A204.1 (cell line): ENCODE data around the gene AGXT.

Source experiments
- FAIRE-seq: peaks from 2 replicates; lab custom pipeline; 2012; peaks lifted over from hg19 to GRCh38; lab: Jason Lieb, UNC

Gene AGXT

GRCh38 chr2:240916571-240917008, 48.0 kb downstream of the AGXT start:
- FAIRE-seq: no peak

- no peak for FAIRE-seq
Observed at GRCh38 chr2:240917009-240917683, 48.5 kb downstream of the AGXT start.

DNA sequence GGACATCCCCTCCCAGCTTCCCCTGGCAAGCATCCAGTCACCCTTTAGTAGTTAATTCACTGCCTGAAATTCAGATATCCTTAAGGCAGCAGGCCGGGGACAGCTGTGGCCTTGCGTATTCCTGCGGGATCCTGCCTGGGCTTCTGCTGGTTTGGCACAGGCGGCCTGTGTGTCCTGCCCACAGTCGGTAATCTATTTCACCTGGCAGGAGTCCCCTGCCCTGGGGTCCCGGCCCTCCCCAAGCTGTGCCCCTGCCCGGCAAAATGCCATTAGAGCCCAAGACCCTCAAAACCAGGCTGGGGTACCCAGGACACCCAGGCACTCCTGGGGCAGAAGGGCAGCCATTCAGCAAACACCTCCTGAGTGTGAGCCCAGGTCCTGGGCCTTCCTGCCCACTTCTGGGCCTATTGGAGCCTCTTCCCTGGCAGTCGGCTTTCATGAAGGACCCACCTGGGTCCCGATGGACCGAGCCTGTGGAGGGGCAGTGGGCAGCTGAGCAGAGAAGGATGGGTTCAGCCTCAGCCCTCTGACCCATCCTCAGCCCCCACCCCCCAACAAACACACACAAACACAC, 49.1 kb downstream of the AGXT start:
- FAIRE-seq: no peak

DNA sequence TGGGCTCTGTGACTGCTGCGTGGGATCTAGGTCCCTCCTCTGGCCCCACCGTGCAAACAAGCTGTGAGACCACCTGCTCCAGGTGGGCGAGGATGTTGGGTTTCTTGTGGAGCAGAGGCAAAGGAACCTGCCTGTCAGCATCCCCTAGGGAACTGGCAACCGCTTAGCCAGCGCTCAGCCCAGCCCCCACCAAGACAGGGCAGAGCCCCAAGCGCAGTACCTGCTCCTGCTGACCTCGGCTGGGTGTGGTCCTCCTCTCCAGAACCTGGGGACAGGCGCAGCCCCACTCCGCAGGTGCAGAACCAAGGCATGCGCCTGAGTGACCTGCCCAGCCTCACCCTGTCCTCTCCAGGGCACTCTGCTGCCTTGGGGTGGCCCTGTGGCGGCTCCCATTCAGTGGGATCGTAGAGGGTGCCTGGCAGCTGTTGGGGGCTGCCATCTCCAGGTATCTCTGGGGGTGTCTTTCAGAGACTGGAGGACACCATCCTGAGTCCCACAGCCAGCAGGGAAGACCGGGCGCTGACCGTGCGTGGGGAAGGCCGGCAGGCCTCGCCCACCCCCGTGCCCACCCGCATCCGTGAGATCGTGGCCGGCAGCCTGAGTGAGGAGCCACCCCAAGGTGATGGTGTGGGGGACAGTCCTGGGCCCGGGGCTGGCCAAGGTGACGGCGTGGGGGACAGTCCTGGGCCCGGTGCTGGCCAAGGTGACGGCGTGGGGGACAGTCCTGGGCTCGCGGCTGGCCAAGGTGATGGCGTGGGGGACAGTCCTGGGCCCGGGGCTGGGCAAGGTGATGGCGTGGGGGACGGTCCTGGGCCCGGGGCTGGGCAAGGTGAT, 49.9 kb downstream of the AGXT start:
- no peak for FAIRE-seq

DNA sequence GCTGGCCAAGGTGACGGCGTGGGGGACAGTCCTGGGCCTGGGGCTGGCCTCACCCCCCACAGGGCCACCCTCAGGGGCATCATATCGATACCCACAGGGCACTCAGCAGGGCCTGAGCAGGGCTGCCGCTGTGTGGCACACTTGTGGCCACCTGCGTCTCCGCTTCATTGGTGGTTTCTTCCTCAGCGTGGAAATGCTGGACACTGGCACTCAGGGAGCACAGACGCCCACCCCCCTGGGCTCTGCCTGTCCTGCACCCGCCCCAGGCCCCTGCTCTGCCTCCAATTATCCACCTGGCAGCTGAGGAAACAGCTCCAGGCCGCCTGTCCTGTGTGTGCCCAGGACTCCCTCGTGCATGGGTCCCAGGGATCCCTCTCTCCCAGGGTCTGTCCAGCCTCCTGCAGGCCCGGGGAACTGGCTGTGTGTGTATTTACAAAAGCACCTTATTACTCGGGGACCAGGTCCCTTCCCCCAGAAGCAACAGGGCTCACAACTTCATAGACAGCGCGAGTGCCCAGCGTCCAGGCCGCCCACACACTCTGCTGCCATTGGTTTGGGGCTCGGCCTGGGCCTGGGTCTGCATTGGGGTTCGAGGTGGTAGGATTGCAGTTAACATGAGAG, 50.6 kb downstream of the AGXT start:
- FAIRE-seq: no peak

DNA sequence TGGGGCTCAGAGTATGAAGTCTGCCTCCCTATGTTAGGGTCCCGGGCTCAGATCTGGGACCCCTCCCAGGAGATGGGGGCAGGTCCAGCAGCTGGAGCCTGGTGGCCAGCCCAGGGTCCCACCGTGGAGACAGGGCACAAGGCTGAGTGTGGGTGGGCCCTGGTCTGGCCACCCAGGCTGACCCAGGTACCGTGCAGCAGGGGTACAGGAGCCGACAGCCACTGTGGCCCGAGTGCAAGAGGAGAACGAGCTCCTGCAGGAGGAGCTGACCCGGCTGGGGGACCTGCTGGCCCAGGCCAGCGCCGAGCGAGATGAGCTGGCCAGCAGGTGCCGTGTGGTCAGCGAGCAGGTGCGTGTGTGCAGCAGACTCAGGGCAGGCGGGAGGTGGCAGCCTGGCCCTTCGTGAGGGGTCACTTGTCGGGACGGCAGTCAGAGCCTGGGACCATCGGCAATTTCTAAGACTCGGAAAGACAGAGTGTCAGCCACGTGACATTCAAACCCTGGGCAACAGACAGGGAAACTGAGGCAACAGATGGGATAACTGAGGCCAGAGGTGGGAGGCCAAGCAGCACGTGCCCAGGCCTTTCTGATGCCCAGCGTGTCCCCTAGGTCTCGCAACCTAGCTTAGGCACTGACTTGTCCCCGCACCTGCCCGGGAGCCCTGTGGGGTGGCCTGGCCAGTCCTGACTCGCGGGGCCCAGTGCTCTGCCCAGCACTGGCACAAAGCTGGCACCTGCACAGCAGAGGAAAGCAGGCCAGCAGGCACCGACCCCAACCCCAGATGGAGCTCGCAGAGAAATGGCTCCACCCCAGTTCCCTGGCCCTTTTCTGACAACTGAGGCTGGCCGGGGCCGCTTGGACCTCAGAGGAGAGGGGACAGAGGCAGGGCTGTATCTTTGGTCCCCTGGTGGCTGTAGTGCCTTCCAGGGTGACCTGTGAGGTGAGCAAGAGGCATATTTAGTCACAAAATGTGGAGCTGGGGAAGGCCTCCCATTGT, 51.5 kb downstream of the AGXT start:
- FAIRE-seq: no peak

DNA sequence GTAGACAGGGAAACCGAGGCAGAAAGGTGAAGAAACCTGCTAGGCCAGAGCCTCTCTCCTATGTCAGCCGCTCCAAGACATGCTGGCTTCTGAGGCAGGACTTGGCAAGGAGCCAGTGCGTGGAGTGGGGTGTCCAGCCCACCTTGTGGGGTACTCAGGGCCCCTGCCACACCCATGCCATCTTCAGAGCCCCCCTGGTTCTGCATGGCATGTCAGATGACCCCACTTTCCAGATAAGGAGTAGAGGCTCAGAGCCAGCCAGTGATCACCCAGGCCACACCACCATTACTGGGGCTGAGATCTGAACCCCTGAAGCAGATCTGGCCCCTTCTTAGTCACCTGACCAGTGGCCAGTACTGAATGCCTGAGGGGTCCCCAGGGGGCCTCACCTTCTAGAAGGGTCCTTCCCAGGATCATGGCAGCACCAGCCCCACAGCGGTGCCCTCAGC, 52.2 kb downstream of the AGXT start:
- FAIRE-seq: no peak

DNA sequence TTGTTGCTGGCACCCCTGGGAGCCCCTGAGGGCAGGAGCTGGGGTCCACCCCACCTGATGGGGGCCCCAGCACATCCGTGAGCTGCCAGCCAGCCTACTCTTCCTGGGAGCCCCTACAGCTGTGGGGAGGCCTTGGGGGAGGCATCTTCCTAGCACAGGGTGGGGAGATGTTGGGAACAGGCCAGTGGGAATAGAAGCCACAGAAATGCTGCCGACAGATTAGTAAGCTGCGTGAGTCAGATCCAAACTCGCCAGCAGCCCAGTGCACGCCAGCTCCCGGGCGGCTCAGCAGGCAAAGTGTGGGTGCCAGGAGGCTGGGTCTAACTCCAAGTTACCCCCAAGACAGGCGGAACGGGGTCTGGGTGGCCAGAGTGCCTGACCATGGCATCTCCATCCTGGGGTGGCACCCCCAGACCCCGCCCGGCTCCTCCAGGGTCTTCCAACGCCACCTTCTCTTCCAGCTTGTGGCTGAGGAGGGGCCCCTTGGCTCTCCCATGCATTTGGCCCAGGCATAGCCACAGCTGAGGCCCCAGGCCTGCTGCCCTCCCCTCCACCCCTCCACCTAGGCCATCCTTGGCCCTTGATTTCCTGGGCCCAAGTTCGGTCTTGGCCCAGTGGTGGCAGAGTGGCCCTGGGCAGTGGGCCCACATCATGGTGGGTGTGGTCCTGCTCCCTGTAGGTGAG, 52.8 kb downstream of the AGXT start:
- FAIRE-seq: no peak

GRCh38 chr2:240921995-240922244, 53.3 kb downstream of the AGXT start:
- FAIRE-seq: no peak

DNA sequence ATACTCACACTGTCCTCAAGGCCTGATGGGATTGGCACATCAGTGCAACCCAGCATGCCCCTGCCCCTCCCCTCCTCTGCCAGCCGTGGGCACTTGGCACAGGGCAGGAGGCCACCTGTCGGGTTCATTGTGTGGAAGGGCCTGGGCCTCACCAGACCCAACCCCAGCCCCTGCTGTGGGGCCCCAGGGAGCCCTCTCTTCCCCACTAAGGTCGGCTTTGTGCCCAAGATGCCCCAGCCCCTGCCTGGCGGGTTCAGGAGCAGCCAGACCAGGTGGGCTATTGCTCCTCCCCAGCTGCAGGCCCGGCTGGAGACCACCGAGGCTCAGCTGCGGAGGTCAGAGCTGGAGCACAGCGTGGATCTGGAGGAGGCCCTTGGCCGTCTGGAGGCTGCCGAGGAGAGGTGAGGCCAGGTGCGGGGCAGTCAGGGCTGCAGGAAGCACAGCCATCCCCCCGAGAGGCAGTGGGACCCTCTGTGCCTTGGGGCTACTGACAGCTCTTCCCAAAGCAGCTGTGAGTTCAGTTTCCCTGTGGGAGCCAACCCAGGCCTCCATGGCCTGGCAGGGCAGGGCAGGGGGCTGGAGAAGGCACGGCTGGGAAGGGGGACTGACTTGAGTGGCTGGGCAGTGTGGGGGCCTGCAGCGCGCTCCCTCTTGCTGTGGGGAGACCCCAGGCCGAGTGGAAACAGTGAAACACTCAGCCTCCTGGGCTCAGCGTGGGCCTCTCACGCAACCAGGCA, 53.8 kb downstream of the AGXT start:
- no peak for FAIRE-seq

DNA sequence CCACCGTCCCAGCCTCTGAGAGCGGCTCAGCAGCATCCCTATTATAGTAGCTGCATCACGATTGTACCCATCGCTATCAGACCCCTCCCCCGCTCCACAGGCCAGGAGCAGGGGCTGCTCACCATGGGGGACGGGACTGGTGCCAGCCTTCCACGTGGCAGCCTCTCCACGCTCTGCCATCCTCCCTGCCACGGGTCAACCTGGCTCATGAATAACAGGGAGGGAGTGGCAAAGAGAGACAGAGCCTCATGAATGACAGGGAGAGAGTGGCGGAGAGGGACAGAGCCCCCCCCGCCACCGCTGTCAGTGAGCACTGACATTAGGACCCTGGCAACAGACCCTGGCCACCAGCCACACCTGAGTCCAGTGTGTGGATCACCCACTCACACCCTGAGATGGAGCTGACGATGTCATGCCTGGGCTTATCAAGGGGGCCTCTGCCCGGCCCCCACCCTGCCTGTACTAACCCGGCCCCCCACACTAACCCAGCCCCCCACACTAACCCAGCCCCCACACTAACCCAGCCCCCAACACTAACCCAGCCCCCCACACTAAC, 54.4 kb downstream of the AGXT start:
- FAIRE-seq: no peak

DNA sequence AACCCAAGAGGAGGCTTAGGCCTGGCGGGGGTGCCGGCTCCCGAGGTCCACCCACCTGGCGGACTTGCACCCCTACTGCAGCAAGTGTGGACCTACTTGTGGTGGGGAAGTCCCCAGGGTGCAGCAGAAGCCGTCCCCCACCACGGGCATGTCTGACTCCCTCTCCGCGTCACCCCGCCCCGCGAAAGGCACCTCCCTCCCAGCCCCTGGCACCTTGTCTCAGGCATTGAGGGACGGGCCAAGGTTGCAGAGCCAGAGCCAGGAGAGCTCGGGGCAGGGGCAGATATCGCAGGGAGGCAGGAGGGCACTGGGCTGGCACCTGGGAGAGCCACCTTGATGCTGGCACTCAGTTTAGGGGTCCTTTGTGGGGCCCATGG, 56.6 kb downstream of the AGXT start:
- FAIRE-seq: no peak

DNA sequence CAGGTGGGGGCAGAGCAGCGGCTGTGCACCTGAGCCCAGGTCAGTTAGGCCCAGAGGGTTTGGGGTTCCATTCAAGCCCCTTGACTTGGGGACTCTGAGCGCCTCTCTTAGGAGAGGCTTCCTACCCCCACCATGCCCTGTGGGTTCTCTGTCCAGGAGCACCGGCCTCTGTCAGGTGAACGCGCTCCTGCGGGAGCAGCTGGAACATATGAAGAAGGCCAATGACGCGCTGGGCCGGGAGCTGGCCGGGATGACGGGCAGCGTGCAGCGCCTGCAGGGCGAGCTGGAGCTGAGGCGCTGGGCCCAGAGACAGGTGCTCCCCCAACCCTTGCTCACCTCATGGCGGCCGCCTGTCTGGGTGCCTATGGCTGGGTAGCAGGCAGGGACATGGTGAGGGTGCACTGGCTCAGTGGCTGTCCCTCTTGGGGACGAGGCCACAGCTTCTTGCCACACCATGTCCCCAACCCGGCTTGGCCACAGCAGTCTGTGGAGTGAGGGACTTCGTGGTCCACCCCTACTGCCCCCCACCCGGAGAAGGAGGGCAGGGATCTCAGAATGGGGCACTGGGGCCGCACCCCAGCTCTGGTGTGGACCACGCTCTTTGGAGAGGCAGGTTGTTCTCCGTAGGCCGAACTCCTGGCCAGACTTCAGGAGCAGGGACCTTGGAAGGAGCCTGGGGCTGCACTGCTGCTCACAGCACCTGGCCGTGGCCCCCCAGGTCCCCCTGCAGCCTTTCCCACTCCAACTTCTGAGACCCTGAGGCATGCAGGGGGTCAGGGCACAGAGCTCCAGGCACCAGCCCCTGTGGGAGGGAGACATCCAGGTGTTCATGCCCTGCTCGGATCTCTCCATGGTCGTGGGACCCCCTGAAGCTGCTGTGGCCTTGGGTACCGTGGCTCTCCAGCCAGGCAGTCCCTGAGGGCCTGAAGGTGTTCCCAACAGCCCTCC, 57.2 kb downstream of the AGXT start:
- no peak for FAIRE-seq

DNA sequence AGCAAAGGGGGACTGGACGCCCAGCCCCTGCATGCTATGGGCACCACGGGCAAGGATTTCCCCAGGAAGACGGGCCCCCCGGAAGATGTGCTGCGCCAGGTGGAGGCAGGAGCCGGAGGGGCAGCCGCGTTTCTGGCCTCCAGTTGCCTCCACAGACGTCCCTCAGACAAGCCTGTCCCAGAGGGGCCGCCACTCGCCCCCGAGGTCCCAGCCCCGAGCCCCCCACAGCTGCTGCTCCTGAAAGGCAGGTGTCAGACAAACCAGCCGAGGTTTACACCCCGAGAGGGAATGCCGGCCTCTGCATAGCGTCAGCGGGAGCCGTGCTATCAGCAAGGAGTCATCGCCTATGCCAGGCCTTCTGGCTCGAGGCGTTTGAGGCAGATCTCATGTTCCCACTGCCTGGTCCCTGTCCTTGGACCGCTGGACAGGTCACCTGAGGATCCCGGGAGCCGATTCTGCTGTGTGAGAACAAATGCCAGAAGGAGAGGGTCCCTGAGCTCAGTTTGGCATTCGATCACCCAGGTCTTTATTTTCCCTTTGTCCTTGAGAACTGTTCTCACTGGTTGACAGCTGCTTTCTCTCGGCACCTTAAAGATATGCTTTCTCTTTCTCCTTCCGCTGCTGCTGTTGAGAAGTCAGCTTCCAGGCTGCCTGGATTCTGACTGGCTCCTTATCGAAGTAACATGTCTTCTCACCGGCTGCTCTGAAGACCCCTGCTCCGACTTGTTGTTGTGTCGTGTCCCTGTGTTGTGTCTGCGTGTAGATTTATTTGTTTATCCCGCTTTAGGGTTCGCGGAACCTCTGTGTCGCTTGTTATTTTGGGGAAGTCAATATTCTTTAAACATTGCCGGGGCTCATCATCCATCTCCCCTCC, 58.1 kb downstream of the AGXT start:
- no peak for FAIRE-seq

GRCh38 chr2:240927390-240927781, 58.8 kb downstream of the AGXT start:
- FAIRE-seq: no peak

DNA sequence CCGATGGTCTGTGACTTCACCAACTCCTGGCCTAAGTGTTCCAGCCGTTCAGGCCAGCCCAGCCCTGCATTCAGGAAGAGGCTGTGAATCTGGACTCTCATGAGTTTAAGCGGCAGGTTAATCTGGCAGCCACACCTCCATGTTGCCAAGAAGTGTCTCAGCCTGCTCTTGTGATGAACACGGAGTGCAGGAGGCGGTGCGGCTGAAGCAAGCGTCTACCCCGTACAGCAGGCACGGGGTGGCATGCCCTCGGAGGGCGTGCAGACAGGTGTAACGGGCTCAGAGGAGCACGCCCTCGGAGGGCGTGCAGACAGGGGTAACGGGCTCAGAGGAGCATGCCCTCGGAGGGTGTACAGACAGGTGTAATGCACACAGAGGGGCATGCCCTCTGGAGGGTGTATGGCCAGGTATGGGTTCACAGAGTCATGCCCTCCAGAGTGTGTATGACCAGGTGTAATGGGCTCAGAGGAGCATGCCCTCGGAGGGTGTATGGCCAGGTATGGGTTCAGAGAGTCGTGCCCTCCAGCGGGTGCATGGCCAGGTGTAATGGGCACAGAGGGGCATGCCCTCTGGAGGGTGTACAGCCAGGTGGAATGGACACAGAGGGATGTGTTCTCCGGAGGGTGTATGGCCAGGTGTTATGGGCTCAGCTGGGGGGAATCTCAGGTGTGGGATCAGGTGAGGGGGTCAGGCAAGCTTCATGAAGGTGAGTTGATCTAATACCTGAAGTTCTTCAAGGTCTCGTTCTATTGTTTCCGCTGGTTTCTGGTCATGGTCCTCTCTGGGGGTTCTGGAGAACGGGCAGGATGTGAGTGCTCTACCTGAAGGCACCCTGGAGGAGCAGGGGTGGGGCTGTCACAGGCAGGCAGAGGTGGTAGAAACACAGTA, 60.1 kb downstream of the AGXT start:
- no peak for FAIRE-seq
